Measurements from ENCODE around the gene PSENEN. TPM values are rescaled to one million over a fixed set of nuclear protein-coding genes. Genes with fewer than 3 reads are reported as not detected.

Gene PSENEN
- total RNA-seq, 1 experiment from 2014 or later: 65.0 TPM

- Mint-ChIP-seq H3K4me1 (ENCODE audit: insufficient read depth, unreplicated experiment) (peaks cover 17% of the 10 kb centered on the region), H3K27ac (ENCODE audit: low read depth, unreplicated experiment) (no peak overlapping the region), H3K4me3 (ENCODE audit: unreplicated experiment) (no peak overlapping the region), H3K9me3 (ENCODE audit: unreplicated experiment) (no peaks in the 10 kb centered on the region), H3K36me3 (ENCODE audit: insufficient read depth, unreplicated experiment) (peaks cover 6% of the 10 kb centered on the region), H3K27me3 (ENCODE audit: insufficient read depth, unreplicated experiment) (no peaks in the 10 kb centered on the region)
- intact Hi-C loops (cut with micrococcal nuclease): loop anchor here (10.0 kb wide), 1 partner anchor 157 kb away; the partner anchor contains the start of gene LRFN3
- no peak for TF ChIP-seq CTCF (IDR thresholded peaks at IDR 0.05; ENCODE audit: unreplicated experiment)
- CTCF ChIA-PET: no interaction called here
- BruUV-seq (replicated peaks): no TSS peak
- POLR2A ChIA-PET: no interaction called here
- DNase-seq (ENCODE audit: unreplicated experiment): no peak
Observed at GRCh38 chr19:35777961-35778360, 32.5 kb downstream of the PSENEN start.

GRCh38 chr19:35779033-35779432 lies 33.6 kb downstream of the PSENEN start:
- Mint-ChIP-seq H3K27me3 (ENCODE audit: insufficient read depth, unreplicated experiment) (no peaks in the 10 kb centered on the region), H3K4me3 (ENCODE audit: unreplicated experiment) (no peak overlapping the region), H3K4me1 (ENCODE audit: insufficient read depth, unreplicated experiment) (peaks cover 17% of the 10 kb centered on the region), H3K36me3 (ENCODE audit: insufficient read depth, unreplicated experiment) (peaks cover 6% of the 10 kb centered on the region), H3K27ac (ENCODE audit: low read depth, unreplicated experiment) (no peak overlapping the region), H3K9me3 (ENCODE audit: unreplicated experiment) (no peaks in the 10 kb centered on the region)
- ChIA-PET CTCF (no interaction called here), POLR2A (no interaction called here)
- intact Hi-C loops (cut with micrococcal nuclease): loop anchor here (10.0 kb wide), 1 partner anchor 156 kb away; the partner anchor contains the start of gene LRFN3
- TF ChIP-seq CTCF (IDR thresholded peaks at IDR 0.05; ENCODE audit: unreplicated experiment): no peak
- no TSS peak for BruUV-seq (replicated peaks)
- no peak for DNase-seq (ENCODE audit: unreplicated experiment)

GRCh38 chr19:35780058-35780457 lies 34.6 kb downstream of the PSENEN start:
- Mint-ChIP-seq H3K27me3 (ENCODE audit: insufficient read depth, unreplicated experiment) (no peaks in the 10 kb centered on the region), H3K4me3 (ENCODE audit: unreplicated experiment) (no peak overlapping the region), H3K9me3 (ENCODE audit: unreplicated experiment) (no peaks in the 10 kb centered on the region), H3K4me1 (ENCODE audit: insufficient read depth, unreplicated experiment) (peaks cover 10% of the 10 kb centered on the region), H3K36me3 (ENCODE audit: insufficient read depth, unreplicated experiment) (no peaks in the 10 kb centered on the region), H3K27ac (ENCODE audit: low read depth, unreplicated experiment) (no peak overlapping the region)
- intact Hi-C loops (cut with micrococcal nuclease): no loop called here
- no peak for DNase-seq (ENCODE audit: unreplicated experiment)
- BruUV-seq (replicated peaks): no TSS peak
- ChIA-PET POLR2A (no interaction called here), CTCF (no interaction called here)
- TF ChIP-seq CTCF (IDR thresholded peaks at IDR 0.05; ENCODE audit: unreplicated experiment): no peak

GRCh38 chr19:35780717-35781116 lies 35.3 kb downstream of the PSENEN start:
- POLR2A ChIA-PET: no interaction called here
- TF ChIP-seq CTCF (IDR thresholded peaks at IDR 0.05; ENCODE audit: unreplicated experiment): no peak
- H3K4me3 Mint-ChIP-seq (ENCODE audit: unreplicated experiment): no peak overlapping the region
- H3K27ac Mint-ChIP-seq (ENCODE audit: low read depth, unreplicated experiment): no peak overlapping the region
- BruUV-seq (replicated peaks): no TSS peak
- DNase-seq (ENCODE audit: unreplicated experiment): no peak
- no peaks in the 10 kb centered on the region for H3K9me3 Mint-ChIP-seq (ENCODE audit: unreplicated experiment)
- no peaks in the 10 kb centered on the region for H3K27me3 Mint-ChIP-seq (ENCODE audit: insufficient read depth, unreplicated experiment)
- CTCF ChIA-PET: no interaction called here
- no peaks in the 10 kb centered on the region for H3K36me3 Mint-ChIP-seq (ENCODE audit: insufficient read depth, unreplicated experiment)
- intact Hi-C loops (cut with micrococcal nuclease): no loop called here
- peaks cover 10% of the 10 kb centered on the region for H3K4me1 Mint-ChIP-seq (ENCODE audit: insufficient read depth, unreplicated experiment)
